ENCODE data around the gene AGAP3.

The AGAP3 gene

GRCh38 chr7:151073990-151074389, 12.3 kb upstream of the AGAP3 start:
- no peak for DNase-seq (ENCODE audit: low read depth, low spot score)

DNA sequence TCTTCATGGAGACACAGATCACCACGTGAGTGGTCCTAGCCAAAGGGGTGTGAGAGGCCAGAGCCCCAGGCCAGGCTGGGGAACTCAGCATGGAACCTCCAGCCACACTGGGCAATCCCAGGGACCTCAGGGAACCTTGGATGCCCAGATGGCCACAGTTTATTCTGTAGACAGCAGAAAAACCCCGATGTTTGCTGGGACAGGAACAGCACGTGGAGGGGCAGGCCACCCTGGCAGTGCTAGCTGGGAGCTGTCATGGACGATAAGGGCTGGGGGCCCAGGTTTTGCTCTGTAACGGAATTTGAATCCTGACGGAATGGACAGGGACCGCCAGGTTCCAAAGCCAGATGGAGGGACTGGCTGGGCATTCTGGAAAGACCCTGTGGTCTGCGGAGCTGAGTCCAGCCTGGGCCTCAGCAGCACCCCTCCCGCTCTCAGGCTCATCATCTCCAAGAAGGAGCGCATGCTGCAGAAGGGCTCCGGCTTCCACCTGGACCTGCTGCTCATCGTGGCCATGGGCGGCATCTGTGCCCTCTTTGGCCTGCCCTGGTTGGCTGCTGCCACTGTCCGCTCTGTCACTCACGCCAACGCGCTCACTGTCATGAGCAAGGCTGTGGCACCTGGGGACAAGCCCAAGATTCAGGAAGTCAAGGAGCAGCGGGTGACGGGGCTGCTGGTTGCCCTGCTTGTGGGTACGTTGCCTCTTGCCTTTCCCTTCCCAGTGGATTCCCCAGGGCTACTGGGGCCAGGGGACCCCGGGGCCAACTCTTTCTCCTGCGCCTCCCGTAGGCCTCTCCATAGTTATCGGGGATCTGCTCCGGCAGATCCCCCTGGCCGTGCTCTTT, 11.2 kb upstream of the AGAP3 start:
- DNase-seq (ENCODE audit: low read depth, low spot score) = no peak

DNA sequence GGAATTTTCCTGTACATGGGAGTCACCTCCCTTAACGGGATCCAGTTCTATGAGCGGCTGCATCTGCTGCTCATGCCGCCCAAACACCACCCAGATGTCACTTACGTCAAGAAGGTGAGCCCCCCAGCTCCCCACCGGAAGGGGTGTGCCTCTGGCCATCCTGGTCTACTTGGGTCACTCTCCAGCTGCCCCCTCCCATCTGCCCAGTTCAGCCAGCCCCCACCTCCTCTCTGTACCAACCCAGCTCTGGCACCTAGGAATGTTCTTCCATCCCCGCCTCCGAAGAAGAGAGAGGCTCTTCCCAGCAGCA, 10.7 kb upstream of the AGAP3 start:
- no peak for DNase-seq (ENCODE audit: low read depth, low spot score)

DNA sequence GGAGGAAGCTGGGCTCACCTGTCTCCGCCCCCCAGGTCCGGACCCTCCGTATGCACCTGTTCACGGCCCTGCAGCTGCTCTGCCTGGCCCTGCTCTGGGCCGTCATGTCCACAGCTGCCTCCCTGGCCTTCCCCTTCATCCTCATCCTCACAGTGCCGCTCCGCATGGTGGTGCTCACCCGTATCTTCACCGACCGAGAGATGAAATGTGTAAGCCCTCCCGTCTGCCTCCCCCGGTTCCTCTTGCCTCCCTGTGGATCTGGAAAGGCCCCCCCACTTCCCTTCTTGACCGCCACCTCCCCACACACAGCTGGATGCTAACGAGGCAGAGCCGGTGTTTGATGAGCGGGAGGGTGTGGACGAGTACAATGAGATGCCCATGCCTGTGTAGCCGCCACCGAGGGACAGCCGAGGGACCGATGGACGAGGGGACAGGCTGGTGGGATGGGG, 10.3 kb upstream of the AGAP3 start:
- no peak for DNase-seq (ENCODE audit: low read depth, low spot score)

DNA sequence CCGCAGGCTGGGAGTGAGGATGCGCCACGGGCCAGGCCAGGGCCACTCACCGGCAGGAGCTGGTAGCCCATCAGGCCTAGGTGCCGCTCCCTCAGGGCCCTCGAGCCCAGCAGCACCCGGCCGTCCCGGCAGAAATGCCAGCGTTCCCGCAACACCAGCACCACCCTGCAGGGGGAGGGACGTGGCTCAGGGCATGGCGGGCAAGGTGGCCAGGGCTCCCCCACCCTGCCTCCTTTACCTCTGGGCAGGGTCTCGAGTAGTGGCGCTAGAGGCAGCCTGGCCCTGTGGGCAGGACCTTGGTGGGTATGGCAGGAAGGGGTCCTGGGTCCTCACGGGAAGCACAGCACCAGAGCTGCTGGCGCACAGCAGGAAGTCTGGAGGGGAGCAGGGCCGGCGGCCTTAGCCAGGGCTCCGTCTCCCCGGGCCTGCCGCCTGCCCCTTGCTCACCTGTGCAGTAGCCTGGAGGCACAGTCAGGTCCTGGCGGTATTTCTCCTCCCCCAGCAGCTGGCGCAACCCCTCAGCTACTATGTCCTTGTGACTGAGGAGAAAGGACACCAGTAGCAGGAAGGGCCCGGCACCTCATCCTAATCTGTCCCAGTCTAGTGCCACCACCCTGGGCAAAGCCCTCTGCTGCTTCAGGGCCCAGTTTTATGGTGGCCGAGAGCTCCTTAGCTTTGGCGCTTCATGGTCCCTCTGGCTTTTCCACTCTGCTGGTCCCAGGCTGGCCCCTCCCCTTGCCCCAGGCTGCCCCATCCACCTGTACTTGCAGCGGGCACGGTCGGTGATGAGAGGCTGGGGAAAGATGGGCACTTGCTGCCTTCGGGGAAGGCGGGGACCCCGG, 9.2 kb upstream of the AGAP3 start:
- no peak for DNase-seq (ENCODE audit: low read depth, low spot score)

DNA sequence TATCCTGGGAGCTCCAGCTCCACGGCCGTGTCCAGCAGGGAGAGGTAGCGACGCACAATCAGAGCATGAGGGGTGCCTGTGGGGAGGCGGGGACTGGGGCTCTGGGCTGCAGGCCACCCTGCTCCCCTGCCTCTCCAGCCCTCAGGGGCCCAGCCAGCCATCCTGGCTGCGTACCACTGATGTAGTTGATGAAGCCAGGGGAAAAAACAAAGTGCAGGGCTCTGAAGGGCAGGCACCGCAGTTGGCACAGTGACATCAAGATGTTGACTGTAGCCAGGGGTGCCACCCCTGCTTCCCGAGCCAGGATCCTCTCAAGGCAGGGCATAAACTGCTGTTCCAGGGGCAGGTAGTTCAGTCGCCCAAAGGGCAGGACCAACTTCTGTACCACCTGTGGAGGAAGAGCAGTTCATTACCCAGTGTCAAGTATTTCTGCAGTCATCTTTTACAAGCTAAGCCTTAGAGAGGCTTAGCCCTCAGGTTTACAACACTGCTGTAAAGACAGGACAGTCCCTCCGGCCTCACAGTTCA, 8.5 kb upstream of the AGAP3 start:
- no peak for DNase-seq (ENCODE audit: low read depth, low spot score)

DNA sequence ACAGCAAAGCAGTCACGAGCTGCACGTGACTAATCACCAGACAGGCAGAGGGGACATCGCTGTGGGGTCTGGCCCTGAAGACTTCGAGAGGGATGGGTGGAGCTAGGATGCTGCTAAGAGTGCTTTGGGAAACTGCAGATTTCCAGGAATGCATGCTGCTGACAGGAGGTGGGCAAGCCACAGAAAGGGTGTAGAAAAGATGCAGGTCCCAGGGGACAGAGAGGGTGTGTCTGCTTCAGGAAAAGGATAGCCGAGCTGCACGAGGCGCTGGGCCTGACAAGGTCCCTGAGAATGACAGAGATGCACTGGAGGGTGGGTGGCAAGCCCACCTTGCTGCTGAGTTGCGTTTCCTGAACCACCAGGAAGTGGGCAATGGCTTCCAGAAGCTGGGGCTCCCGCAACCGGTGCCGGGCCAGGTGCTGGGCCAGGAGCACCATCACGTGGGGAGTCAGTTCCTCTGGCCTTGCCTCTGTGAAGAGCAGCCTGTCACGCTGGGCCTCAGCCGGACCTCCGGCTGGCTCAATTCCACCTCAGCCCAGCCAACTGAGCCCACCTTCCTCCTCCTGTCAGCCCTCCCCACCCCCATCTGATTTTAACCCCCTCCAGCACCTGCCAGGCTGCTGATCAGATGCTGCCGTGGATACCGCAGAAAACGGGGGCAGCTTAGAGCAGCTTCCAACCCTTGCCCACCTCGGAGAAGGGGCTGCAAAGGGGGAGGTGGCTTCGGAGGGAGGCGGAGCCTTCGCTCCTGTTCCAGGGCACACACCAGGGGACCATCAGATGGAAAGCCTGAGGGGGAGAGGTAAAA, 7.8 kb upstream of the AGAP3 start:
- DNase-seq (ENCODE audit: low read depth, low spot score) = no peak

GRCh38 chr7:151079199-151079910, 6.9 kb upstream of the AGAP3 start:
- no peak for DNase-seq (ENCODE audit: low read depth, low spot score)

GRCh38 chr7:151080067-151080521, 6.2 kb upstream of the AGAP3 start:
- no peak for DNase-seq (ENCODE audit: low read depth, low spot score)

DNA sequence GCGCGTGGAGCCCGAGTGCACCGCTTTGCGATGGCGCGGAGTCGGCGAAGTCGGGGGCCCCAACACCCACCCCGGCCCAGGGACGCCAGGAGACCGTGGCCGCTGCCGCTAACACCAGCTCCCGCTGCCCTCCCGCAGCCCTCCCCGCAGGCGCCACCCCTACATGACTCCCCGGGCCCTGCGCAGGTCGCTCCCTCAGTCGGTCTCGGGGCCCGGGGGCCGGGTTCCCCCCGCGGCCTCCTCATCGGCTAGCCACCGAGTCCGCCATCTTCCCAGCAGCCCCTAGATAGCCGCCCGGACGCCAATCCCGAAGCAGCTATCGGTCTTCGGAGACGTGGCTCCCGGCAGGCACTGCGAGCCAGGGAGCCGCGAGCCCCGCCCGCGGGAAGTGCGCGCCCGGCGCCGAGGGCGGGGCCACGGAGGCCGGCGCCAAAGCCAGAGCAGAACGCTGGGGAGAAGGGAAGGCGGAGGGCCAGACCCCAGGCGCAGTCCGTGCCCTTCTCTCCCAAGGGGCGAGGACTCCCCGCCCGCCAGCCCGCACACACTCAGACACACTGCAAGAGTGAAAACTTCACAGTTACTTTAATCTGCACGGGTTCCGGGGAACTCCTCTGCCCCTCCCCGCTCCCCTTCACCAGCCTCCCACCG, 5.6 kb upstream of the AGAP3 start, which contains the start of gene FASTK:
TSS of gene FASTK (minus strand) at position 288 of the 648 bp plus-strand sequence. CDS start at position 245, 43 bp downstream.
- DNase-seq (ENCODE audit: low read depth, low spot score) = peak; percentile 79

- DNase-seq (ENCODE audit: low read depth, low spot score) = no peak
Observed at GRCh38 chr7:151081170-151082101, 4.8 kb upstream of the AGAP3 start.

DNA sequence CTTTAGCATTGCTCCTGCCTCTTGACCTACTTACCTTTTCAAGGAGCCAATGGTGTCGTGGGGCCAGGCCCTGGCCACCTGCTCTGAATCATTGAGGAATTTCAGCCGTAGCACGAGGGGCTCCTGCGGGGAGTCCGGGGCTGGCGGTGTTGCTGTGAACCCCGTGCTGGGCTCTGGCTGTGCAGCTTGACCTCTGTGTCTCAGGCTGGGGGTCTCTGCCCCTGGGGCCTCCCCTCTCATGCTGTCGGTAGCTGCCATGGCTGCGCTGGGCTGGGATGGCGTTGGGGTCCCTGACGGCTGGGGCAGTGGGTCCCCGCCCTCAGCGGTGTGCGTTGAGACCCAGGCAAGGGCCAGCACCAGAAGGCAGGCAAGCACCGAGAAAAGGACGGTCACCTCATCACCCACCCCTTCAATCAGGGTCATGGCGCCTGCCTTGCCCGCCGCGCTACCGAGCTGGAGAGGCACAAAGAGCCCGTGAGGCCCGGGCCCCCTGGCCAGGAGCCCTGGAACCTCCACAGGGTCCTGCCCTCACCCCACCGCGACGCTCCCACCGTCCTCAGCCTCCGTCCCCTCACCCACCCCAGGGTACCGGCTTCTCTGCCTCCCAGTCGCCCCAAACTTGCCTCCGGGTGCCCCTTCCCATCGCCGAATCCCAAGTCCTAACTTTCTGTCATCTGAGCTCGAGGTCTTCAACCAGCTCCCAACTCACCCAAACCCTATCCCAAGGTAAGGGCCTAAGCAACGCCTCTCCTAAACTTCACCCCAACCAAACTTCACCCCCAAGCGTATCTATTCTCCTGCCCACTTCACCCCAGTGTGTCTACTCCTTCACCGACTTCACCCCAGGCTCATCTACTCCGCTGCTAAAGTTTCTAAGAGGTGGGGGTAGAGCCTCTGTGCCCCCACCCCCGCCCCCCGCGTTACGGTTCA, 3.9 kb upstream of the AGAP3 start:
- no peak for DNase-seq (ENCODE audit: low read depth, low spot score)

DNA sequence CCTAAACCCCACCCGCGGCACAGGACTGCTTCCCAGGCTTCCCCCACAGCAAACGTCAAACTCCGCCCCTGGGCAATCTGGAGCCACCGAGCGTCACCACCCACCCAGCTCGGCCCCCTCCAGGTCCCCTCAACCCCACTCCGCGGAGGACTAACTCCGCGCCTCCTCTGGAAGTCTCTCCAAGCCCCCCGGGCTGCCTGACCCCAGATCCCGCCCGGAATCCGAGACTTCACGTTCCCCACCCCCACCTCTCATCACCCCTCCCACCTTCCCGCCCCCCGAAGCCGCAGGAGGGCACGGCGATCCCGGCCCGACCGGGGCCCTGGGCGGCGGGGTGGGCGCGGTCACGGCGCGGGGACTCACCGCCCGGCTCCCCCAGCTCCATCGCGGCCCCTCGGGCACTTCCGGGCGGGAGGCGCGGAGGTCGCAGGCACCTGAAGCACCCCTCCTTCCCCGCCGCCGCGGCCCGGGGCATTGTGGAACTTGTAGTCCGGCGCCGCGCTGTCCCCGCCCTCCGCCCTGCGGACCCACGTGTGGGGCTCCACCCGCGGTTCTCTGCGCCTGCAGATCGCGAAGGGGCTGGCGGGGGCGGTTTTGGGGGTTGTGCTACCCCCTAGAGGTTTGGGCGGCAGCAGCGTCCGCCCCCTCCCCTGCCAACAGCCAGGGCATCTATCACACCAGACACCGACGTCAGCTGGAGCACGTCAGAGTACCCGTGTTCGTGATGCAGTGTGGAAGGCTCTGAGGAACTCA, 3.0 kb upstream of the AGAP3 start, which contains the start of gene TMUB1:
TSS of gene TMUB1 (minus strand) at position 423 of the 753 bp plus-strand sequence. CDS start 930 bp downstream, outside the sequence.
- peak; percentile 65 for DNase-seq (ENCODE audit: low read depth, low spot score)

DNA sequence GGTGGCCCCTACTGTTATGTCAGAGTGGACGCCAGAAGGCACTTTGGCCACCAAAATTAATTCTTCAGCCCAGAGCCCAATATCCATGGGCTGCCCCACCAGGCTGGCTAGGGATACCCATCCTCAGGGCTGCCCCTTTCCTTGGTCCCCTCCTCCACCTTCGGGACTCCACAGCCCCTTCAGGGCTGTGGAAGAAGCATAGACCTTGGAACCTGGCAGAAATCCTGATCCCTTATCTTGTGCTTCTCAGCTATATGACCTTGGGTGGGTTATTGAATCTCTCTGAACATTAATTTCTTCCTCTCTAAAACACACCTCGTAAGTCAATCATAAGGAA, 2.5 kb upstream of the AGAP3 start:
- no peak for DNase-seq (ENCODE audit: low read depth, low spot score)

DNA sequence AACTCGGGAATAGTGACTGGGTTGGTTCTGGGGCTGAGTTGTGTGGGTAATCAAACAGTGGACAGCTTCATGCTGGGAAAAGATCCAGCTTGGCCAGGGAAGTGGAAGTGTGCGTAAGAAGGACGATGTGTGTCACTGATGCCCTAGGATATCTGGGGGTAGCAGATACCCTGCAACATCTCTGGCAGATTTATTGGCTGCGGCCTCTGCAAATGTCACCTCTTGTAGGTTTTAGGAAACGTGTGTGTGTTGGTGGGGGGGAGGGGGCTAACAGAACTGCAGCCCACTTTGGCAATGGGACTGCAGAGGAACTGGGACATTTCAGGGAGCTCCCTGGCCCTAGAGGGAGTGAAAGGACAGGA, 965 bp upstream of the AGAP3 start:
- DNase-seq (ENCODE audit: low read depth, low spot score) = no peak

GRCh38 chr7:151086802-151087244, 548 bp downstream of the AGAP3 start:
- no peak for DNase-seq (ENCODE audit: low read depth, low spot score)

GRCh38 chr7:151087245-151088018, 1.2 kb downstream of the AGAP3 start:
- no peak for DNase-seq (ENCODE audit: low read depth, low spot score)

All from activated CD4-positive, CD25-positive, alpha-beta regulatory T cell treated with anti-CD3 and anti-CD28 coated beads, Interleukin-2, amount 50 U/mL, for 16 hours (primary cell).